Thoracic aorta (tissue), 2 donors: Measurements from ENCODE around the gene SLC2A4RG. TPM values are rescaled to one million over a fixed set of nuclear protein-coding genes. Genes with fewer than 3 reads are reported as not detected.

ENCODE experiments used
- ATAC-seq: fragments of 150-250 bp; one replicate; pipeline ENCODE4 v1.8.0; 2017; ENCODE audit warnings: low read depth; ENCODE audit not compliant: insufficient number of reproducible peaks, low FRiP score
- DNase-seq: peaks from one replicate; pipeline ENCODE4 v3.0.0-alpha.2; 2020; ENCODE audit warnings: low spot score
- H3K27ac ChIP-seq, 2 donors: fragments of 200-600 bp; sonication (generic); 1 replicate in 1 of 2; 2 replicates in 1 of 2; pipeline ENCODE4 v1.5.1; 2016; ENCODE audit warnings: mild to moderate bottlenecking in 2 of 2, moderate library complexity in 2 of 2
- H3K27me3 ChIP-seq: fragments of 200-600 bp; sonication (generic); replicated peaks from 2 replicates; pipeline ENCODE4 v1.6.0; 2016; ENCODE audit warnings: mild to moderate bottlenecking; ENCODE audit not compliant: insufficient read depth
- H3K36me3 ChIP-seq: fragments of 200-600 bp; sonication (generic); one replicate; pipeline ENCODE4 v1.5.1; 2016
- H3K4me1 ChIP-seq, 2 donors: fragments of 200-600 bp; sonication (generic); 1 replicate in 1 of 2; 2 replicates in 1 of 2; pipeline versions ENCODE4 v1.5.1 to v1.6.0; 2016; ENCODE audit warnings: low read depth in 2 of 2, mild to moderate bottlenecking in 1 of 2; ENCODE audit not compliant: control insufficient read depth in 1 of 2
- H3K4me3 ChIP-seq: fragments of 200-600 bp; sonication (generic); 2 replicates; pipeline ENCODE4 v1.5.1; 2016; ENCODE audit warnings: mild to moderate bottlenecking
- H3K9me3 ChIP-seq: fragments of 200-600 bp; sonication (generic); 2 replicates; pipeline ENCODE4 v1.5.1; 2016
- total RNA-seq, 2 donors: library from RNA; depleted of rRNA; stranded (reverse); fragments of >200 nt; gene quantifications; one replicate each; pipeline versions ENCODE4 v1.1.0 to v1.2.3, GENCODE V29; 2016
- TF ChIP-seq, protein P1 (sequence below): fragments of 200-600 bp; sonication (generic); IDR thresholded peaks from one replicate; pipeline ENCODE4 v1.5.1; 2019; ENCODE audit warnings: antibody characterized with exemption

The SLC2A4RG gene
- total RNA-seq, 2 donors from 2014 or later = 36.2 to 103 TPM

- Histone ChIP-seq H3K9me3 (no peaks in the 10 kb centered on the region), H3K36me3 (no peaks in the 10 kb centered on the region), H3K4me1 (no peaks in the 10 kb centered on the region), H3K27ac (no peak overlapping the region), H3K4me3 (no peak overlapping the region), H3K27me3 (no peaks in the 10 kb centered on the region)
- ATAC-seq (no peak), DNase-seq (no peak)
- TF ChIP-seq, protein P1, sequence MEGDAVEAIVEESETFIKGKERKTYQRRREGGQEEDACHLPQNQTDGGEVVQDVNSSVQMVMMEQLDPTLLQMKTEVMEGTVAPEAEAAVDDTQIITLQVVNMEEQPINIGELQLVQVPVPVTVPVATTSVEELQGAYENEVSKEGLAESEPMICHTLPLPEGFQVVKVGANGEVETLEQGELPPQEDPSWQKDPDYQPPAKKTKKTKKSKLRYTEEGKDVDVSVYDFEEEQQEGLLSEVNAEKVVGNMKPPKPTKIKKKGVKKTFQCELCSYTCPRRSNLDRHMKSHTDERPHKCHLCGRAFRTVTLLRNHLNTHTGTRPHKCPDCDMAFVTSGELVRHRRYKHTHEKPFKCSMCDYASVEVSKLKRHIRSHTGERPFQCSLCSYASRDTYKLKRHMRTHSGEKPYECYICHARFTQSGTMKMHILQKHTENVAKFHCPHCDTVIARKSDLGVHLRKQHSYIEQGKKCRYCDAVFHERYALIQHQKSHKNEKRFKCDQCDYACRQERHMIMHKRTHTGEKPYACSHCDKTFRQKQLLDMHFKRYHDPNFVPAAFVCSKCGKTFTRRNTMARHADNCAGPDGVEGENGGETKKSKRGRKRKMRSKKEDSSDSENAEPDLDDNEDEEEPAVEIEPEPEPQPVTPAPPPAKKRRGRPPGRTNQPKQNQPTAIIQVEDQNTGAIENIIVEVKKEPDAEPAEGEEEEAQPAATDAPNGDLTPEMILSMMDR = no peak
Observed at GRCh38 chr20:63787302-63787701, 47.7 kb downstream of the SLC2A4RG start.

GRCh38 chr20:63787749-63788148 is 48.2 kb downstream of the SLC2A4RG start:
- H3K4me1 ChIP-seq = no peaks in the 10 kb centered on the region
- no peak overlapping the region for H3K4me3 ChIP-seq
- no peak for ATAC-seq
- no peak for DNase-seq
- H3K27me3 ChIP-seq = no peaks in the 10 kb centered on the region
- H3K9me3 ChIP-seq = no peaks in the 10 kb centered on the region
- H3K36me3 ChIP-seq = no peaks in the 10 kb centered on the region
- no peak overlapping the region for H3K27ac ChIP-seq
- TF ChIP-seq, protein P1 = no peak

- no peak for ATAC-seq
- Histone ChIP-seq H3K27me3 (no peaks in the 10 kb centered on the region), H3K9me3 (no peaks in the 10 kb centered on the region), H3K27ac (no peak overlapping the region), H3K4me3 (no peak overlapping the region), H3K36me3 (no peaks in the 10 kb centered on the region), H3K4me1 (no peaks in the 10 kb centered on the region)
- no peak for DNase-seq
- TF ChIP-seq, protein P1 = no peak
Observed at GRCh38 chr20:63789836-63790571, 50.4 kb downstream of the SLC2A4RG start.

- TF ChIP-seq, protein P1 = no peak
- DNase-seq (no peak), ATAC-seq (no peak)
- H3K27ac ChIP-seq = no peak overlapping the region
- no peaks in the 10 kb centered on the region for H3K27me3 ChIP-seq
- H3K4me1 ChIP-seq = no peaks in the 10 kb centered on the region
- no peaks in the 10 kb centered on the region for H3K9me3 ChIP-seq
- H3K4me3 ChIP-seq = no peak overlapping the region
- H3K36me3 ChIP-seq = no peaks in the 10 kb centered on the region
Observed at GRCh38 chr20:63790572-63791168, 51.1 kb downstream of the SLC2A4RG start.

- H3K27ac ChIP-seq = no peak overlapping the region
- TF ChIP-seq, protein P1 = no peak
- H3K36me3 ChIP-seq = no peaks in the 10 kb centered on the region
- H3K27me3 ChIP-seq = no peaks in the 10 kb centered on the region
- no peaks in the 10 kb centered on the region for H3K4me1 ChIP-seq
- ATAC-seq (no peak), DNase-seq (no peak)
- H3K4me3 ChIP-seq = no peak overlapping the region
- no peaks in the 10 kb centered on the region for H3K9me3 ChIP-seq
Observed at GRCh38 chr20:63791497-63792156, 52.1 kb downstream of the SLC2A4RG start.
